H1 (cell line): ENCODE results near the gene TRAF3IP1. TPM values are rescaled to one million over a fixed set of nuclear protein-coding genes. Genes with fewer than 3 reads are reported as not detected.

Source experiments
- CTCF ChIA-PET: fragments of 300-600 bp; sonication (Branson Sonifier 250); formaldehyde crosslinking; loops from one replicate; lab custom pipeline; 2021; ENCODE audit not compliant: partially characterized antibody; lab: Charles Lee
- POLR2A ChIA-PET: fragments of 300-600 bp; sonication (Branson Sonifier 250); formaldehyde crosslinking; loops from one replicate; lab custom pipeline; 2021; ENCODE audit warnings: inconsistent platforms; ENCODE audit not compliant: partially characterized antibody; lab: Charles Lee
- DNase-seq, 2 experiments: peaks; one replicate each; pipeline versions ENCODE4 v3.0.0 to v3.0.0-alpha.2; 2010 to 2022; ENCODE audit warnings: low spot score in 2 of 2, low read depth in 1 of 2, mixed read lengths in 1 of 2
- FAIRE-seq: peaks from 2 replicates; lab custom pipeline; 2011; peaks lifted over from hg19 to GRCh38; lab: Jason Lieb, UNC
- H2AFZ ChIP-seq: 2 replicates; pipeline ENCODE4 v1.8.1; 2012; ENCODE audit warnings: low read length, inconsistent platforms
- H2AK5ac ChIP-seq: 2 replicates; pipeline ENCODE4 v1.6.1; 2013; ENCODE audit warnings: low read depth, low read length
- H2BK120ac ChIP-seq: replicated peaks from 2 replicates; pipeline ENCODE3; 2013; ENCODE audit warnings: low read depth, low read length, inconsistent platforms
- H2BK12ac ChIP-seq: 2 replicates; pipeline ENCODE4 v1.6.1; 2013; ENCODE audit warnings: low read depth, low read length
- H2BK15ac ChIP-seq: 2 replicates; pipeline ENCODE4 v1.6.1; 2013; ENCODE audit warnings: low read length
- H2BK20ac ChIP-seq: 2 replicates; pipeline ENCODE4 v1.6.1; 2013; ENCODE audit warnings: low read length
- H2BK5ac ChIP-seq: 2 replicates; pipeline ENCODE4 v1.6.1; 2013; ENCODE audit warnings: low read depth, low read length
- H3K14ac ChIP-seq: 2 replicates; pipeline ENCODE4 v1.6.1; 2013; ENCODE audit warnings: inconsistent platforms; ENCODE audit not compliant: insufficient read length
- H3K18ac ChIP-seq: 2 replicates; pipeline ENCODE4 v1.6.1; 2013; ENCODE audit warnings: low read length; ENCODE audit errors: extremely low read depth
- H3K23ac ChIP-seq: 2 replicates; pipeline ENCODE4 v1.6.1; 2013; ENCODE audit warnings: inconsistent platforms; ENCODE audit not compliant: insufficient read length
- H3K23me2 ChIP-seq: 2 replicates; pipeline ENCODE4 v1.6.1; 2013; ENCODE audit warnings: low read depth, low read length
- H3K27ac ChIP-seq: 2 replicates; pipeline ENCODE4 v1.6.1; 2011; ENCODE audit warnings: low read depth, low read length, inconsistent platforms
- H3K27me3 ChIP-seq, 4 experiments: replicated peaks in 1 of 4; 1 replicate in 1 of 4; 2 replicates in 3 of 4; pipeline versions ENCODE4 v1.6.1 to v1.8.1; 2011 to 2013; ENCODE audit warnings: low read length in 3 of 4, mild to moderate bottlenecking in 3 of 4, inconsistent platforms in 2 of 4, mixed read lengths in 2 of 4, moderate library complexity in 1 of 4; ENCODE audit not compliant: control insufficient read depth in 3 of 4, insufficient read depth in 3 of 4; ENCODE audit errors: extremely low read depth in 1 of 4
- H3K36me3 ChIP-seq, 4 experiments: 2 replicates each; pipeline versions ENCODE4 v1.6.1 to v1.8.1; 2011 to 2013; ENCODE audit warnings: mild to moderate bottlenecking in 4 of 4, low read length in 3 of 4, moderate library complexity in 2 of 4, control low read depth in 1 of 4, inconsistent platforms in 1 of 4; ENCODE audit not compliant: insufficient read depth in 4 of 4, control insufficient read depth in 2 of 4
- H3K4ac ChIP-seq: replicated peaks from 2 replicates; pipeline ENCODE3; 2013; ENCODE audit warnings: low read length, low read depth, mixed read lengths, inconsistent platforms; ENCODE audit not compliant: insufficient read length
- H3K4me1 ChIP-seq, 4 experiments: replicated peaks in 1 of 4; 1 replicate in 1 of 4; 2 replicates in 3 of 4; pipeline versions ENCODE4 v1.6.1 to v1.8.1; 2011 to 2013; ENCODE audit warnings: low read length in 3 of 4, inconsistent platforms in 2 of 4, mixed read lengths in 1 of 4; ENCODE audit not compliant: insufficient read depth in 4 of 4, control insufficient read depth in 3 of 4
- H3K4me2 ChIP-seq, 2 experiments: 2 replicates each; pipeline versions ENCODE4 v1.6.1 to v1.8.1; 2011 to 2013; ENCODE audit warnings: low read depth in 2 of 2, low read length in 2 of 2, control low read depth in 1 of 2, inconsistent platforms in 1 of 2, mild to moderate bottlenecking in 1 of 2; ENCODE audit not compliant: insufficient read depth in 1 of 2
- H3K4me3 ChIP-seq, 4 experiments: fragments of 200-600, 300-600 bp in 1 of 4; sonication (generic), shearing (Covaris generic), sonication (Bioruptor Twin) in 1 of 4; 2 replicates each; pipeline versions ENCODE4 v1.5.1 to v1.8.1; 2011 to 2016; ENCODE audit warnings: low read length in 4 of 4, low read depth in 3 of 4, control low read depth in 2 of 4, inconsistent platforms in 2 of 4, mild to moderate bottlenecking in 2 of 4, mixed read lengths in 1 of 4, moderate library complexity in 1 of 4; ENCODE audit not compliant: insufficient read depth in 2 of 4; ENCODE audit errors: extremely low read depth in 1 of 4
- H3K56ac ChIP-seq: replicated peaks from 2 replicates; pipeline ENCODE3; 2013; ENCODE audit warnings: low read depth, mild to moderate bottlenecking, mixed read lengths, low read length, inconsistent platforms; ENCODE audit not compliant: insufficient read length
- H3K79me1 ChIP-seq: 2 replicates; pipeline ENCODE4 v1.6.1; 2013; ENCODE audit warnings: low read depth, low read length, control low read depth
- H3K79me2 ChIP-seq, 2 experiments: 2 replicates each; pipeline versions ENCODE4 v1.6.1 to v1.8.1; 2012 to 2013; ENCODE audit warnings: low read length in 2 of 2, mild to moderate bottlenecking in 2 of 2, inconsistent platforms in 1 of 2; ENCODE audit not compliant: insufficient read depth in 2 of 2, control insufficient read depth in 1 of 2
- H3K9ac ChIP-seq, 4 experiments: replicated peaks in 1 of 4; 1 replicate in 1 of 4; 2 replicates in 3 of 4; pipeline versions ENCODE4 v1.6.1 to v1.8.1; 2011 to 2013; ENCODE audit warnings: low read depth in 3 of 4, low read length in 3 of 4, control low read depth in 2 of 4, mild to moderate bottlenecking in 2 of 4, moderate library complexity in 2 of 4, inconsistent platforms in 1 of 4; ENCODE audit errors: extremely low read depth in 1 of 4
- H3K9me3 ChIP-seq, 2 experiments: 2 replicates each; pipeline versions ENCODE4 v1.6.1 to v1.8.1; 2012 to 2013; ENCODE audit warnings: mild to moderate bottlenecking in 2 of 2, moderate library complexity in 2 of 2, control low read depth in 1 of 2, inconsistent platforms in 1 of 2, low read depth in 1 of 2, low read length in 1 of 2, mixed read lengths in 1 of 2; ENCODE audit not compliant: insufficient read depth in 2 of 2
- H4K20me1 ChIP-seq, 2 experiments: replicated peaks in 1 of 2; 2 replicates each; pipeline versions ENCODE3 to v1.8.1; 2011 to 2013; ENCODE audit warnings: inconsistent platforms in 2 of 2, low read length in 2 of 2, mild to moderate bottlenecking in 1 of 2; ENCODE audit not compliant: insufficient read depth in 2 of 2, control insufficient read depth in 1 of 2
- H4K5ac ChIP-seq: 2 replicates; pipeline ENCODE4 v1.6.1; 2013; ENCODE audit warnings: low read length, low read depth, mixed read lengths, inconsistent platforms; ENCODE audit not compliant: insufficient read length
- H4K8ac ChIP-seq: 2 replicates; pipeline ENCODE4 v1.8.0; 2013; ENCODE audit warnings: mild to moderate bottlenecking, moderate library complexity, low read length, inconsistent platforms; ENCODE audit not compliant: insufficient read depth; ENCODE audit errors: extremely low read depth
- H4K91ac ChIP-seq: replicated peaks from 2 replicates; pipeline ENCODE3; 2013; ENCODE audit warnings: low read length, mixed read lengths, inconsistent platforms; ENCODE audit not compliant: insufficient read length
- BCL11A ChIP-seq, 2 experiments: IDR thresholded peaks; one replicate each; pipeline ENCODE4 v1.6.1; 2011; ENCODE audit warnings: low read depth in 2 of 2, low read length in 2 of 2, mild to moderate bottlenecking in 2 of 2
- CEBPB ChIP-seq: IDR thresholded peaks from 2 replicates; pipeline ENCODE4 v1.6.1; 2012; ENCODE audit warnings: low read depth, low read length
- CHD2 ChIP-seq: IDR thresholded peaks from 2 replicates; pipeline ENCODE4 v1.6.1; 2012; ENCODE audit warnings: low read length, improper control_type of control experiment
- KDM4A ChIP-seq: IDR thresholded peaks from one replicate; pipeline ENCODE4 v1.7.1; 2012; ENCODE audit warnings: low read depth, mild to moderate bottlenecking, moderate library complexity, low read length, inconsistent platforms; ENCODE audit not compliant: severe bottlenecking
- KDM5A ChIP-seq: fragments of 200-600 bp; IDR thresholded peaks from 2 replicates; pipeline ENCODE4 v1.7.1; 2012; ENCODE audit warnings: mild to moderate bottlenecking, low read length, inconsistent platforms, mixed read lengths
- POLR2A ChIP-seq, 2 experiments: IDR thresholded peaks; 1 replicate in 1 of 2; 2 replicates in 1 of 2; pipeline ENCODE4 v1.6.1; 2011; ENCODE audit warnings: low read depth in 2 of 2, low read length in 2 of 2, mild to moderate bottlenecking in 2 of 2; ENCODE audit errors: control extremely low read depth in 1 of 2
- RNF2 ChIP-seq: fragments of 200-900, 300-1000 bp; sonication (generic); IDR thresholded peaks from 2 replicates; pipeline ENCODE4 v1.7.1; 2016; ENCODE audit warnings: borderline replicate concordance, low read depth, mild to moderate bottlenecking, antibody characterized with exemption, low read length; ENCODE audit not compliant: poor library complexity, severe bottlenecking; ENCODE audit errors: missing control alignments
- SP2 ChIP-seq: IDR thresholded peaks from 2 replicates; pipeline ENCODE4 v1.6.1; 2012; ENCODE audit warnings: mild to moderate bottlenecking, low read length, inconsistent platforms
- SRF ChIP-seq: IDR thresholded peaks from 2 replicates; pipeline ENCODE4 v1.6.1; 2011; ENCODE audit warnings: mild to moderate bottlenecking, low read depth, low read length, moderate library complexity
- TBP ChIP-seq: IDR thresholded peaks from 2 replicates; pipeline ENCODE4 v1.6.1; 2011; ENCODE audit warnings: low read depth, low read length, improper control_type of control experiment
- TCF12 ChIP-seq: IDR thresholded peaks from 2 replicates; pipeline ENCODE4 v1.6.1; 2011; ENCODE audit warnings: low read depth, mild to moderate bottlenecking, low read length
- WGBS, 2 experiments: shearing (Covaris generic) in 1 of 2; methylation state at CpG; one replicate each; pipeline versions ENCODE4 v1.1.6 to v1.1.7; 2013 to 2015; ENCODE audit warnings: low lambda C conversion rate in 2 of 2, mixed read lengths in 2 of 2, inconsistent platforms in 1 of 2, low coverage in 1 of 2, missing lambda C conversion rate in 1 of 2; ENCODE audit not compliant: insufficient replicate concordance in 2 of 2, insufficient coverage in 1 of 2, insufficient read length in 1 of 2; ENCODE audit errors: extremely low coverage in 1 of 2, missing lambda C conversion rate in 1 of 2; 5-methylcytosine and 5-hydroxymethylcytosine counted together
- polyA plus RNA-seq, 7 experiments: library from polyadenylated mRNA; depleted of rRNA in 3 of 7; stranded (reverse) in 5 of 7; unstranded in 2 of 7; fragments of >200 nt in 5 of 7; fragments of 200-250 nt in 2 of 7; gene quantifications; 1 replicate in 5 of 7; 2 replicates in 1 of 7; 4 replicates in 1 of 7; pipeline versions ENCODE4 v1.2.1 to v1.2.3, GENCODE V29; 2011 to 2013; ENCODE audit warnings: missing spikeins in 2 of 7, mixed read lengths in 2 of 7
- total RNA-seq: library from RNA; stranded (reverse); fragmentation: NEBNext Ultra II Directional; extraction: Animal tissue kit (Norgen Biotek cat#: 25700); gene quantifications from 2 replicates; pipeline ENCODE4 v1.2.1, GENCODE V29; 2021
- TF ChIP-seq, protein P1 (sequence below): IDR thresholded peaks from 2 replicates; pipeline ENCODE4 v1.6.1; 2012; ENCODE audit warnings: inconsistent platforms

Gene TRAF3IP1
- total and polyA plus RNA-seq, 2 of the 8 experiments (the other 6 are each of a cell fraction or from before 2014, with no cell fraction given), result 2.3 to 17.5 TPM

- no peak overlapping the region for H4K8ac ChIP-seq
- POLR2A ChIA-PET, result interaction anchor here (0.5 to 1.7 kb wide), 3 partner anchors 14 to 91 kb away, joined by 3 to 10 read pairs (median 4); no protein-coding TSS in a partner anchor
- no peak overlapping the region for H3K23ac ChIP-seq
- peaks cover 3 to 8% of the 10 kb centered on the region in 2 experiments for H4K20me1 ChIP-seq
- H3K79me2 ChIP-seq, result peaks cover 19 to 65% of the 10 kb centered on the region in 2 experiments
- no peak overlapping the region for H2BK12ac ChIP-seq
- no peak for TF ChIP-seq POLR2A (IDR thresholded peaks at IDR 0.05; ENCODE audit: control extremely low read depth in 1 of 2, low read depth in 2 of 2, low read length in 2 of 2)
- TF ChIP-seq BCL11A (IDR thresholded peaks at IDR 0.05; ENCODE audit: low read depth in 2 of 2, low read length in 2 of 2), result no peak
- TF ChIP-seq KDM4A, result no peak
- TF ChIP-seq TCF12, result no peak
- no peak for TF ChIP-seq KDM5A
- no peak for TF ChIP-seq TBP
- TF ChIP-seq CEBPB, result no peak
- no peak for TF ChIP-seq SP2
- TF ChIP-seq CHD2, result no peak
- TF ChIP-seq, protein P1, sequence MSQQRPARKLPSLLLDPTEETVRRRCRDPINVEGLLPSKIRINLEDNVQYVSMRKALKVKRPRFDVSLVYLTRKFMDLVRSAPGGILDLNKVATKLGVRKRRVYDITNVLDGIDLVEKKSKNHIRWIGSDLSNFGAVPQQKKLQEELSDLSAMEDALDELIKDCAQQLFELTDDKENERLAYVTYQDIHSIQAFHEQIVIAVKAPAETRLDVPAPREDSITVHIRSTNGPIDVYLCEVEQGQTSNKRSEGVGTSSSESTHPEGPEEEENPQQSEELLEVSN, result no peak
- TF ChIP-seq RNF2, result no peak
- no peak for TF ChIP-seq SRF
- peaks cover 0 to 10% (median 6%) of the 10 kb centered on the region in 4 experiments; a peak in 4 of 7 replicates for H3K4me1 ChIP-seq
- no peak overlapping the region for H3K4me3 ChIP-seq
- DNase-seq (no peak), FAIRE-seq (no peak)
- H3K9ac ChIP-seq, result no peak overlapping the region
- peaks cover 3 to 11% (median 6%) of the 10 kb centered on the region in 4 experiments; a peak in 7 of 8 replicates for H3K36me3 ChIP-seq
- H2AFZ ChIP-seq, result no peak overlapping the region
- no peak overlapping the region for H2AK5ac ChIP-seq
- H4K91ac ChIP-seq, result no peak overlapping the region
- no peaks in the 10 kb centered on the region for H3K9me3 ChIP-seq
- H2BK120ac ChIP-seq, result no peak overlapping the region
- H3K27me3 ChIP-seq, result no peaks in the 10 kb centered on the region
- H3K27ac ChIP-seq, result no peak overlapping the region
- H2BK15ac ChIP-seq, result no peak overlapping the region
- no peak overlapping the region for H3K18ac ChIP-seq
- no peak overlapping the region for H4K5ac ChIP-seq
- H3K56ac ChIP-seq, result no peak overlapping the region
- no peak overlapping the region for H3K4ac ChIP-seq
- H3K14ac ChIP-seq, result no peak overlapping the region
- no peak overlapping the region for H2BK20ac ChIP-seq
- CTCF ChIA-PET, result interaction anchor here (0.5 to 1.0 kb wide), 3 partner anchors 9 to 143 kb away, joined by 3 read pairs; no protein-coding TSS in a partner anchor
- no peak overlapping the region for H3K4me2 ChIP-seq
- peaks cover 11% of the 10 kb centered on the region for H3K23me2 ChIP-seq
- H2BK5ac ChIP-seq, result no peak overlapping the region
- H3K79me1 ChIP-seq, result peaks cover 17% of the 10 kb centered on the region
- 95% methylated on average over 8 of the region's 8 CpGs; no CpG with 5 or more reads in 1 of the 2 experiments for WGBS, 2 experiments
Observed at GRCh38 chr2:238428866-238429265, 108.5 kb downstream of the TRAF3IP1 start.
